H9 (cell line): ENCODE measurements around the gene CDK17. TPM values are rescaled to one million over a fixed set of nuclear protein-coding genes. Genes with fewer than 3 reads are reported as not detected.

ENCODE experiments used
- DNase-seq: peaks from one replicate; pipeline ENCODE4 v3.0.0-alpha.2; 2017
- H2AFZ ChIP-seq: one replicate; pipeline ENCODE4 v1.6.1; 2013; ENCODE audit warnings: mild to moderate bottlenecking, low read length, control low read depth, moderate library complexity
- H2AK5ac ChIP-seq: 2 replicates; pipeline ENCODE4 v1.6.1; 2013; ENCODE audit warnings: low read length, control low read depth, mixed read lengths; ENCODE audit not compliant: insufficient read length
- H2BK120ac ChIP-seq: one replicate; pipeline ENCODE4 v1.6.1; 2013; ENCODE audit warnings: low read depth, mild to moderate bottlenecking, low read length, control low read depth, inconsistent platforms; ENCODE audit not compliant: poor library complexity, severe bottlenecking
- H2BK12ac ChIP-seq: 2 replicates; pipeline ENCODE4 v1.6.1; 2013; ENCODE audit warnings: low read length, control low read depth, mixed read lengths, low read depth; ENCODE audit not compliant: insufficient read length
- H2BK15ac ChIP-seq: 2 replicates; pipeline ENCODE4 v1.6.1; 2013; ENCODE audit warnings: low read depth, low read length, control low read depth
- H2BK20ac ChIP-seq: one replicate; pipeline ENCODE4 v1.6.1; 2013; ENCODE audit warnings: low read depth, mild to moderate bottlenecking, low read length, control low read depth, inconsistent platforms; ENCODE audit not compliant: poor library complexity, severe bottlenecking
- H2BK5ac ChIP-seq: 2 replicates; pipeline ENCODE4 v1.6.1; 2013; ENCODE audit warnings: low read length, control low read depth, mixed read lengths; ENCODE audit not compliant: insufficient read length
- H3K14ac ChIP-seq: 2 replicates; pipeline ENCODE4 v1.6.1; 2013; ENCODE audit warnings: low read length, control low read depth; ENCODE audit not compliant: insufficient read depth
- H3K18ac ChIP-seq: 2 replicates; pipeline ENCODE4 v1.6.1; 2013; ENCODE audit warnings: low read depth, mild to moderate bottlenecking, mixed read lengths, low read length, control low read depth; ENCODE audit not compliant: insufficient read length
- H3K23ac ChIP-seq: 2 replicates; pipeline ENCODE4 v1.6.1; 2013; ENCODE audit warnings: low read length, control low read depth, mixed read lengths, low read depth; ENCODE audit not compliant: insufficient read length
- H3K23me2 ChIP-seq: 2 replicates; pipeline ENCODE4 v1.6.1; 2013; ENCODE audit warnings: low read depth, mild to moderate bottlenecking, mixed read lengths, low read length, control low read depth; ENCODE audit not compliant: insufficient read length, poor library complexity, severe bottlenecking
- H3K27ac ChIP-seq: 2 replicates; pipeline ENCODE4 v1.5.1; 2013; ENCODE audit warnings: low read length, control low read depth, mixed read lengths, low read depth; ENCODE audit not compliant: insufficient read length
- H3K27me3 ChIP-seq: 2 replicates; pipeline ENCODE4 v1.6.1; 2013; ENCODE audit warnings: low read length, control low read depth, inconsistent platforms; ENCODE audit not compliant: insufficient read depth
- H3K4ac ChIP-seq: 2 replicates; pipeline ENCODE4 v1.6.1; 2013; ENCODE audit warnings: low read depth, mild to moderate bottlenecking, control low read depth, inconsistent platforms, low read length, moderate library complexity
- H3K4me1 ChIP-seq: 2 replicates; pipeline ENCODE4 v1.6.1; 2013; ENCODE audit warnings: low read length, control low read depth, inconsistent platforms; ENCODE audit not compliant: insufficient read depth
- H3K4me2 ChIP-seq: 2 replicates; pipeline ENCODE4 v1.6.1; 2013; ENCODE audit warnings: low read length, control low read depth, mixed read lengths; ENCODE audit not compliant: insufficient read length, insufficient read depth
- H3K56ac ChIP-seq: 2 replicates; pipeline ENCODE4 v1.6.1; 2013; ENCODE audit warnings: low read depth, mild to moderate bottlenecking, mixed read lengths, low read length, control low read depth; ENCODE audit not compliant: insufficient read length
- H3K79me1 ChIP-seq: 2 replicates; pipeline ENCODE4 v1.6.1; 2013; ENCODE audit warnings: low read depth, mild to moderate bottlenecking, moderate library complexity, low read length, control low read depth, inconsistent platforms; ENCODE audit not compliant: insufficient read depth, poor library complexity, severe bottlenecking
- H3K79me2 ChIP-seq: 2 replicates; pipeline ENCODE4 v1.6.1; 2013; ENCODE audit warnings: low read length, control low read depth, inconsistent platforms; ENCODE audit not compliant: insufficient read depth
- H3K9ac ChIP-seq: 2 replicates; pipeline ENCODE4 v1.6.1; 2013; ENCODE audit warnings: low read length, control low read depth, mixed read lengths; ENCODE audit not compliant: insufficient read length; ENCODE audit errors: extremely low read depth
- H3K9me3 ChIP-seq: one replicate; pipeline ENCODE4 v1.6.1; 2013; ENCODE audit warnings: low read depth, low read length, inconsistent platforms; ENCODE audit not compliant: control insufficient read depth
- H3T11ph ChIP-seq: one replicate; pipeline ENCODE4 v1.6.1; 2013; ENCODE audit warnings: mild to moderate bottlenecking, low read length, control low read depth, inconsistent platforms
- H4K20me1 ChIP-seq: one replicate; pipeline ENCODE4 v1.6.1; 2013; ENCODE audit not compliant: control insufficient read depth, insufficient read length, insufficient read depth
- H4K5ac ChIP-seq: 2 replicates; pipeline ENCODE4 v1.6.1; 2013; ENCODE audit warnings: low read depth, mild to moderate bottlenecking, mixed read lengths, low read length, control low read depth; ENCODE audit not compliant: insufficient read length
- H4K8ac ChIP-seq: replicated peaks from 2 replicates; pipeline ENCODE4 v1.6.1; 2013; ENCODE audit warnings: low read length, control low read depth, mixed read lengths, low read depth; ENCODE audit not compliant: insufficient read length
- H4K91ac ChIP-seq: 2 replicates; pipeline ENCODE4 v1.6.1; 2013; ENCODE audit warnings: low read depth, mild to moderate bottlenecking, moderate library complexity, mixed read lengths, low read length, control low read depth; ENCODE audit not compliant: insufficient read length
- H3K27ac Mint-ChIP-seq, 3 experiments: 2 replicates in 2 of 3; 3 replicates in 1 of 3; pipeline ENCODE4 v1.8.0; 2020 to 2021; ENCODE audit warnings: mixed read lengths in 3 of 3, mild to moderate bottlenecking in 1 of 3, moderate library complexity in 1 of 3
- H3K27me3 Mint-ChIP-seq: 2 replicates; pipeline ENCODE4 v1.8.0; 2021; ENCODE audit warnings: low read depth, mild to moderate bottlenecking, moderate library complexity, mixed read lengths
- H3K36me3 Mint-ChIP-seq, 3 experiments: 2 replicates in 2 of 3; 3 replicates in 1 of 3; pipeline ENCODE4 v1.8.0; 2020 to 2021; ENCODE audit warnings: low read depth in 3 of 3, mixed read lengths in 3 of 3; ENCODE audit not compliant: insufficient read depth in 1 of 3
- H3K4me1 Mint-ChIP-seq, 2 experiments: 2 replicates each; pipeline ENCODE4 v1.8.0; 2020; ENCODE audit warnings: mixed read lengths in 2 of 2
- H3K4me3 Mint-ChIP-seq, 2 experiments: 2 replicates in 1 of 2; 3 replicates in 1 of 2; pipeline ENCODE4 v1.8.0; 2020 to 2021; ENCODE audit warnings: mild to moderate bottlenecking in 2 of 2, mixed read lengths in 2 of 2, moderate library complexity in 1 of 2
- H3K9me3 Mint-ChIP-seq, 2 experiments: 2 replicates in 1 of 2; 3 replicates in 1 of 2; pipeline ENCODE4 v1.8.0; 2020; ENCODE audit warnings: mild to moderate bottlenecking in 2 of 2, mixed read lengths in 2 of 2, moderate library complexity in 1 of 2
- WGBS: extraction: QIAGEN DNeasy Blood & Tissue Kit; methylation state at CpG from one replicate; pipeline ENCODE4 v1.1.7; 2013; ENCODE audit warnings: missing lambda C conversion rate, low lambda C conversion rate, mixed read lengths; ENCODE audit not compliant: insufficient read length; ENCODE audit errors: extremely low coverage; 5-methylcytosine and 5-hydroxymethylcytosine counted together
- total RNA-seq: library from RNA; stranded (reverse); gene quantifications from 2 replicates; pipeline ENCODE4 v1.2.1, GENCODE V29; 2021
- TF ChIP-seq, protein P1 (sequence below): fragments of 200-600 bp; sonication (generic); conservative IDR thresholded peaks from 3 replicates; pipeline ENCODE4 v1.8.0; 2021; ENCODE audit warnings: antibody characterized with exemption, mild to moderate bottlenecking

Gene CDK17
- total RNA-seq, 1 experiment from 2014 or later, result 28.8 TPM

DNA sequence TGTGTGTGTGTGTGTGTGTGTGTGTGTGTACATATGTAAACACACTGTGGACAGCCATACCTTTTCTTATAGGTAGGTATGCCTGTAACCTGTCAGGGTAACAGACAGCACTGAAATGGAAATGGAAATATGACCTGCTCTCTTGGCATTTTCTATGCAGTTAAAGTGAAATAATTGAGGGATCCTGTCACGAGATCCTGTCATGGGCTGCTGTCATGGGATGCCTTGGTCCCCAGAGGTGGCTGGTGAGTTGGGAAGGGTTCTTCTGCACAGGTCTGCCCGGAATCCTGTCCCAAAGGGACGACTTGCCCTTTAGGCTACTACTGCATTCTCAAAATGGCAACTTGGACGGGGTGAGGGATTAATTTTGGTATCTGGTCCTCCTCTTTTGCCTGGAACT lies 158.8 kb downstream of the CDK17 start:
- Mint-ChIP-seq H3K36me3 (no peaks in the 10 kb centered on the region), H3K27me3 (no peaks in the 10 kb centered on the region), H3K4me1 (peaks cover 0 to 6% of the 10 kb centered on the region in 2 experiments; a peak in 2 of 4 replicates), H3K4me3 (no peak overlapping the region), H3K27ac (no peak overlapping the region), H3K9me3 (no peaks in the 10 kb centered on the region)
- Histone ChIP-seq H3K4me2 (no peak overlapping the region), H2BK15ac (no peak overlapping the region), H2BK120ac (no peak overlapping the region), H3K27me3 (no peaks in the 10 kb centered on the region), H2AFZ (no peak overlapping the region), H3K18ac (no peak overlapping the region), H3K23me2 (no peaks in the 10 kb centered on the region), H3T11ph (no peak overlapping the region), H3K9ac (no peak overlapping the region), H3K4ac (no peak overlapping the region), H3K14ac (no peak overlapping the region), H3K79me2 (no peaks in the 10 kb centered on the region), H4K20me1 (no peaks in the 10 kb centered on the region), H3K27ac (no peak overlapping the region), H4K5ac (no peak overlapping the region), H2AK5ac (no peak overlapping the region), H2BK12ac (no peak overlapping the region), H3K4me1 (no peaks in the 10 kb centered on the region), H3K79me1 (no peaks in the 10 kb centered on the region), H3K23ac (no peak overlapping the region), H2BK5ac (no peak overlapping the region), H4K91ac (no peak overlapping the region), H3K9me3 (no peaks in the 10 kb centered on the region), H2BK20ac (no peak overlapping the region), H4K8ac (no peak overlapping the region), H3K56ac (no peak overlapping the region)
- no CpG with 5 or more reads among the region's 4 CpGs for WGBS
- TF ChIP-seq, protein P1, sequence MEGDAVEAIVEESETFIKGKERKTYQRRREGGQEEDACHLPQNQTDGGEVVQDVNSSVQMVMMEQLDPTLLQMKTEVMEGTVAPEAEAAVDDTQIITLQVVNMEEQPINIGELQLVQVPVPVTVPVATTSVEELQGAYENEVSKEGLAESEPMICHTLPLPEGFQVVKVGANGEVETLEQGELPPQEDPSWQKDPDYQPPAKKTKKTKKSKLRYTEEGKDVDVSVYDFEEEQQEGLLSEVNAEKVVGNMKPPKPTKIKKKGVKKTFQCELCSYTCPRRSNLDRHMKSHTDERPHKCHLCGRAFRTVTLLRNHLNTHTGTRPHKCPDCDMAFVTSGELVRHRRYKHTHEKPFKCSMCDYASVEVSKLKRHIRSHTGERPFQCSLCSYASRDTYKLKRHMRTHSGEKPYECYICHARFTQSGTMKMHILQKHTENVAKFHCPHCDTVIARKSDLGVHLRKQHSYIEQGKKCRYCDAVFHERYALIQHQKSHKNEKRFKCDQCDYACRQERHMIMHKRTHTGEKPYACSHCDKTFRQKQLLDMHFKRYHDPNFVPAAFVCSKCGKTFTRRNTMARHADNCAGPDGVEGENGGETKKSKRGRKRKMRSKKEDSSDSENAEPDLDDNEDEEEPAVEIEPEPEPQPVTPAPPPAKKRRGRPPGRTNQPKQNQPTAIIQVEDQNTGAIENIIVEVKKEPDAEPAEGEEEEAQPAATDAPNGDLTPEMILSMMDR, result no peak
- DNase-seq, result no peak
